CD14-positive monocyte (primary cell): ENCODE data around the gene KCNH5. TPM values are rescaled to one million over a fixed set of nuclear protein-coding genes. Genes with fewer than 3 reads are reported as not detected.

Experiments used
- DNase-seq, 3 donors: peaks; one replicate each; pipeline ENCODE4 v3.0.0-alpha.2; 2011 to 2022
- H2AFZ ChIP-seq: 2 replicates; pipeline ENCODE4 v1.6.0; 2012; ENCODE audit warnings: mild to moderate bottlenecking, low read depth, low read length, inconsistent platforms; ENCODE audit not compliant: insufficient read depth, poor library complexity, severe bottlenecking
- H3K27ac ChIP-seq, 2 donors: 1 replicate in 1 of 2; 2 replicates in 1 of 2; pipeline ENCODE4 v1.5.1; 2012 to 2013; ENCODE audit warnings: low read length in 2 of 2, control low read depth in 1 of 2, inconsistent platforms in 1 of 2, low read depth in 1 of 2, mild to moderate bottlenecking in 1 of 2
- H3K27me3 ChIP-seq, 2 donors: one replicate each; pipeline versions ENCODE4 v1.6.0 to v1.6.1; 2011 to 2013; ENCODE audit warnings: low read length in 2 of 2; ENCODE audit not compliant: control insufficient read depth in 2 of 2, insufficient read depth in 2 of 2
- H3K36me3 ChIP-seq, 2 donors: replicated peaks in 1 of 2; 1 replicate in 1 of 2; 2 replicates in 1 of 2; pipeline versions ENCODE4 v1.5.1 to v1.6.1; 2012 to 2013; ENCODE audit warnings: low read length in 2 of 2, control low read depth in 1 of 2, inconsistent platforms in 1 of 2, mild to moderate bottlenecking in 1 of 2; ENCODE audit not compliant: insufficient read depth in 2 of 2, control insufficient read depth in 1 of 2
- H3K4me1 ChIP-seq, 2 donors: 1 replicate in 1 of 2; 2 replicates in 1 of 2; pipeline versions ENCODE4 v1.5.1 to v1.6.1; 2012 to 2013; ENCODE audit warnings: low read length in 2 of 2, control low read depth in 1 of 2, inconsistent platforms in 1 of 2, mild to moderate bottlenecking in 1 of 2, moderate library complexity in 1 of 2; ENCODE audit not compliant: insufficient read depth in 2 of 2, control insufficient read depth in 1 of 2
- H3K4me2 ChIP-seq: replicated peaks from 2 replicates; pipeline ENCODE3; 2012; ENCODE audit warnings: low read length, moderate library complexity, mild to moderate bottlenecking; ENCODE audit not compliant: poor library complexity, severe bottlenecking; ENCODE audit errors: extremely low read depth
- H3K4me3 ChIP-seq, 3 experiments: fragments of 200-600 bp in 1 of 3; sonication (generic) in 1 of 3; replicated peaks in 1 of 3; 1 replicate in 2 of 3; 2 replicates in 1 of 3; pipeline ENCODE4 v1.5.1; 2011 to 2013; ENCODE audit warnings: low read length in 3 of 3, mild to moderate bottlenecking in 3 of 3, control low read depth in 2 of 3, low read depth in 2 of 3, inconsistent platforms in 1 of 3, moderate library complexity in 1 of 3
- H3K79me2 ChIP-seq: 2 replicates; pipeline ENCODE4 v1.6.0; 2012; ENCODE audit warnings: mild to moderate bottlenecking, control low read depth, inconsistent platforms, low read length, moderate library complexity; ENCODE audit not compliant: insufficient read depth
- H3K9ac ChIP-seq: 2 replicates; pipeline ENCODE4 v1.6.0; 2017; ENCODE audit warnings: low read length, mild to moderate bottlenecking; ENCODE audit not compliant: insufficient read depth, poor library complexity, severe bottlenecking
- H3K9me3 ChIP-seq, 2 donors: replicated peaks in 1 of 2; 1 replicate in 1 of 2; 2 replicates in 1 of 2; pipeline versions ENCODE4 v1.5.1 to v1.6.1; 2012 to 2013; ENCODE audit warnings: low read length in 2 of 2, control low read depth in 1 of 2; ENCODE audit not compliant: control insufficient read depth in 1 of 2, insufficient read depth in 1 of 2
- H4K20me1 ChIP-seq: 2 replicates; pipeline ENCODE4 v1.6.0; 2012; ENCODE audit warnings: mild to moderate bottlenecking, low read length, control low read depth, moderate library complexity; ENCODE audit not compliant: insufficient read depth
- H3K27ac Mint-ChIP-seq, 7 donors: one replicate each; pipeline ENCODE4 v1.8.0; 2020; ENCODE audit warnings: mild to moderate bottlenecking in 7 of 7, mixed read lengths in 7 of 7, moderate library complexity in 6 of 7, inconsistent platforms in 2 of 7
- H3K27me3 Mint-ChIP-seq, 3 donors: one replicate each; pipeline ENCODE4 v1.8.0; 2021 to 2022; ENCODE audit warnings: low read depth in 3 of 3, mild to moderate bottlenecking in 3 of 3, mixed read lengths in 3 of 3, moderate library complexity in 3 of 3, inconsistent platforms in 1 of 3
- H3K36me3 Mint-ChIP-seq, 2 donors: one replicate each; pipeline ENCODE4 v1.8.0; 2020; ENCODE audit warnings: mixed read lengths in 2 of 2, inconsistent platforms in 1 of 2, mild to moderate bottlenecking in 1 of 2
- H3K4me1 Mint-ChIP-seq: one replicate; pipeline ENCODE4 v1.8.0; 2020; ENCODE audit warnings: mild to moderate bottlenecking, mixed read lengths
- H3K4me3 Mint-ChIP-seq, 2 donors: one replicate each; pipeline ENCODE4 v1.8.0; 2020; ENCODE audit warnings: mild to moderate bottlenecking in 2 of 2, mixed read lengths in 2 of 2, moderate library complexity in 1 of 2
- H3K9me3 Mint-ChIP-seq, 7 donors: one replicate each; pipeline ENCODE4 v1.8.0; 2020 to 2022; ENCODE audit warnings: mixed read lengths in 7 of 7, mild to moderate bottlenecking in 6 of 7, moderate library complexity in 6 of 7, inconsistent platforms in 2 of 7
- CTCF ChIP-seq: fragments of 200-600 bp; IDR thresholded peaks from one replicate; pipeline ENCODE4 v1.8.0; 2022; ENCODE audit warnings: antibody characterized with exemption, mild to moderate bottlenecking
- WGBS: methylation state at CpG from one replicate; pipeline ENCODE4 v1.1.5; 2013; ENCODE audit warnings: missing lambda C conversion rate; ENCODE audit not compliant: insufficient coverage; 5-methylcytosine and 5-hydroxymethylcytosine counted together
- intact Hi-C, 2 donors: fragments of 100-400 bp; cut with micrococcal nuclease; formaldehyde crosslinking; loops; one replicate each; pipeline versions ENCODE4 v1.15.0 to v1.15.1; 2023
- polyA plus RNA-seq, 3 donors: library from polyadenylated mRNA; depleted of rRNA in 1 of 3; unstranded in 2 of 3; stranded (reverse) in 1 of 3; fragments of 300-500 nt in 2 of 3; fragments of >200 nt in 1 of 3; fragmentation: Illumina TruSeq in 2 of 3; gene quantifications; 1 replicate in 2 of 3; 2 replicates in 1 of 3; pipeline ENCODE4 v1.2.3, GENCODE V29; 2012 to 2021

The KCNH5 gene
- polyA plus RNA-seq, 3 donors, result not detected

- no peaks in the 10 kb centered on the region for H3K36me3 ChIP-seq
- no peak overlapping the region for H3K27ac Mint-ChIP-seq
- H3K4me1 Mint-ChIP-seq, result no peaks in the 10 kb centered on the region
- H4K20me1 ChIP-seq, result no peaks in the 10 kb centered on the region
- H3K4me3 ChIP-seq, result no peak overlapping the region
- no peak for TF ChIP-seq CTCF
- no peak for DNase-seq
- intact Hi-C loops, result no loop called here
- no peaks in the 10 kb centered on the region for H3K4me1 ChIP-seq
- peaks cover 0 to 7% (median 0%) of the 10 kb centered on the region in 7 donors for H3K9me3 Mint-ChIP-seq
- H3K27me3 ChIP-seq, result no peaks in the 10 kb centered on the region
- no peak overlapping the region for H2AFZ ChIP-seq
- H3K9ac ChIP-seq, result no peak overlapping the region
- H3K27ac ChIP-seq, result no peak overlapping the region
- H3K4me2 ChIP-seq, result no peak overlapping the region
- no peaks in the 10 kb centered on the region for H3K9me3 ChIP-seq
- no CpG with 5 or more reads among the region's 4 CpGs for WGBS
- no peaks in the 10 kb centered on the region for H3K79me2 ChIP-seq
- H3K27me3 Mint-ChIP-seq, result no peaks in the 10 kb centered on the region
- H3K36me3 Mint-ChIP-seq, result no peaks in the 10 kb centered on the region
- no peak overlapping the region for H3K4me3 Mint-ChIP-seq
Measured at GRCh38 chr14:62674563-62675237, 370.6 kb downstream of the KCNH5 start.

GRCh38 chr14:62673014-62673755 lies 372.1 kb downstream of the KCNH5 start:
- Histone ChIP-seq H3K9ac (no peak overlapping the region), H3K4me2 (no peak overlapping the region), H3K9me3 (no peaks in the 10 kb centered on the region), H2AFZ (no peak overlapping the region), H3K27me3 (no peaks in the 10 kb centered on the region), H3K4me1 (no peaks in the 10 kb centered on the region), H4K20me1 (no peaks in the 10 kb centered on the region), H3K4me3 (no peak overlapping the region), H3K79me2 (no peaks in the 10 kb centered on the region), H3K36me3 (no peaks in the 10 kb centered on the region), H3K27ac (no peak overlapping the region)
- no peaks in the 10 kb centered on the region for H3K4me1 Mint-ChIP-seq
- H3K4me3 Mint-ChIP-seq, result no peak overlapping the region
- intact Hi-C loops, result no loop called here
- 80% methylated on average over 3 of the region's 4 CpGs for WGBS
- no peak overlapping the region for H3K27ac Mint-ChIP-seq
- peaks cover 0 to 7% (median 0%) of the 10 kb centered on the region in 7 donors for H3K9me3 Mint-ChIP-seq
- no peak for TF ChIP-seq CTCF
- H3K27me3 Mint-ChIP-seq, result no peaks in the 10 kb centered on the region
- DNase-seq, result no peak
- H3K36me3 Mint-ChIP-seq, result no peaks in the 10 kb centered on the region
